DND-41 (cell line): ENCODE data around the gene PCTP.

ENCODE experiments used
- ATAC-seq: fragments of 200-7000 bp; cut with Tn5 transposase; 3 replicates; pipeline ENCODE4 v1.9.1; 2021; ENCODE audit warnings: low read depth; ENCODE audit not compliant: insufficient read depth
- DNase-seq: peaks from one replicate; pipeline ENCODE4 v3.0.0-alpha.2; 2020
- H2AFZ ChIP-seq: 2 replicates; pipeline ENCODE4 v1.6.0; 2012; ENCODE audit warnings: low read depth, low read length
- H3K27ac ChIP-seq: 2 replicates; pipeline ENCODE4 v1.5.1; 2012; ENCODE audit warnings: low read length, inconsistent platforms
- H3K27me3 ChIP-seq: fragments of 200-600 bp; sonication (generic); 2 replicates; pipeline ENCODE4 v1.6.0; 2012; ENCODE audit warnings: low read length, mild to moderate bottlenecking, inconsistent platforms; ENCODE audit not compliant: insufficient read depth, poor library complexity
- H3K36me3 ChIP-seq: 2 replicates; pipeline ENCODE4 v1.5.1; 2012; ENCODE audit warnings: low read length, inconsistent platforms; ENCODE audit not compliant: insufficient read depth
- H3K4me1 ChIP-seq: 2 replicates; pipeline ENCODE4 v1.5.1; 2012; ENCODE audit warnings: mild to moderate bottlenecking, low read length; ENCODE audit not compliant: insufficient read depth
- H3K4me2 ChIP-seq: 2 replicates; pipeline ENCODE4 v1.6.0; 2012; ENCODE audit warnings: mild to moderate bottlenecking, moderate library complexity, low read length, inconsistent platforms; ENCODE audit not compliant: insufficient read depth
- H3K4me3 ChIP-seq, 2 experiments: fragments of 200-600 bp in 1 of 2; shearing (Covaris generic) in 1 of 2; 2 replicates each; pipeline ENCODE4 v1.5.1; 2012 to 2016; ENCODE audit warnings: inconsistent platforms in 2 of 2, low read length in 2 of 2, mild to moderate bottlenecking in 2 of 2, low read depth in 1 of 2, moderate library complexity in 1 of 2
- H3K79me2 ChIP-seq: 2 replicates; pipeline ENCODE4 v1.6.0; 2012; ENCODE audit warnings: low read length, inconsistent platforms; ENCODE audit not compliant: insufficient read depth
- H3K9ac ChIP-seq: 2 replicates; pipeline ENCODE4 v1.6.0; 2012; ENCODE audit warnings: low read depth, mild to moderate bottlenecking, inconsistent platforms, low read length, moderate library complexity
- H3K9me3 ChIP-seq: 2 replicates; pipeline ENCODE4 v1.5.1; 2012; ENCODE audit warnings: low read length, moderate library complexity, mild to moderate bottlenecking, inconsistent platforms; ENCODE audit not compliant: insufficient read depth, severe bottlenecking
- H4K20me1 ChIP-seq: 2 replicates; pipeline ENCODE4 v1.6.0; 2012; ENCODE audit warnings: low read length; ENCODE audit not compliant: insufficient read depth
- EZH2 ChIP-seq: IDR thresholded peaks from 3 replicates; pipeline ENCODE4 v1.6.1; 2012; ENCODE audit warnings: borderline replicate concordance, low read depth, mild to moderate bottlenecking, moderate library complexity, low read length, inconsistent platforms; ENCODE audit not compliant: severe bottlenecking
- TF ChIP-seq, protein P1 (sequence below): IDR thresholded peaks from 2 replicates; pipeline ENCODE4 v1.5.1; 2012; ENCODE audit warnings: borderline replicate concordance, low read length, moderate library complexity, mild to moderate bottlenecking; ENCODE audit not compliant: poor library complexity, severe bottlenecking; ENCODE audit errors: extremely low read depth

The PCTP gene

GRCh38 chr17:55726440-55726839, 24.4 kb upstream of the PCTP start:
- Histone ChIP-seq H4K20me1 (no peaks in the 10 kb centered on the region), H3K36me3 (no peaks in the 10 kb centered on the region), H2AFZ (no peak overlapping the region), H3K4me2 (no peak overlapping the region), H3K9ac (no peak overlapping the region), H3K27ac (no peak overlapping the region), H3K4me1 (no peaks in the 10 kb centered on the region), H3K4me3 (no peak overlapping the region), H3K79me2 (no peaks in the 10 kb centered on the region), H3K27me3 (no peaks in the 10 kb centered on the region), H3K9me3 (no peaks in the 10 kb centered on the region)
- TF ChIP-seq EZH2: no peak
- TF ChIP-seq, protein P1, sequence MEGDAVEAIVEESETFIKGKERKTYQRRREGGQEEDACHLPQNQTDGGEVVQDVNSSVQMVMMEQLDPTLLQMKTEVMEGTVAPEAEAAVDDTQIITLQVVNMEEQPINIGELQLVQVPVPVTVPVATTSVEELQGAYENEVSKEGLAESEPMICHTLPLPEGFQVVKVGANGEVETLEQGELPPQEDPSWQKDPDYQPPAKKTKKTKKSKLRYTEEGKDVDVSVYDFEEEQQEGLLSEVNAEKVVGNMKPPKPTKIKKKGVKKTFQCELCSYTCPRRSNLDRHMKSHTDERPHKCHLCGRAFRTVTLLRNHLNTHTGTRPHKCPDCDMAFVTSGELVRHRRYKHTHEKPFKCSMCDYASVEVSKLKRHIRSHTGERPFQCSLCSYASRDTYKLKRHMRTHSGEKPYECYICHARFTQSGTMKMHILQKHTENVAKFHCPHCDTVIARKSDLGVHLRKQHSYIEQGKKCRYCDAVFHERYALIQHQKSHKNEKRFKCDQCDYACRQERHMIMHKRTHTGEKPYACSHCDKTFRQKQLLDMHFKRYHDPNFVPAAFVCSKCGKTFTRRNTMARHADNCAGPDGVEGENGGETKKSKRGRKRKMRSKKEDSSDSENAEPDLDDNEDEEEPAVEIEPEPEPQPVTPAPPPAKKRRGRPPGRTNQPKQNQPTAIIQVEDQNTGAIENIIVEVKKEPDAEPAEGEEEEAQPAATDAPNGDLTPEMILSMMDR: no peak
- ATAC-seq (no peak), DNase-seq (no peak)

DNA sequence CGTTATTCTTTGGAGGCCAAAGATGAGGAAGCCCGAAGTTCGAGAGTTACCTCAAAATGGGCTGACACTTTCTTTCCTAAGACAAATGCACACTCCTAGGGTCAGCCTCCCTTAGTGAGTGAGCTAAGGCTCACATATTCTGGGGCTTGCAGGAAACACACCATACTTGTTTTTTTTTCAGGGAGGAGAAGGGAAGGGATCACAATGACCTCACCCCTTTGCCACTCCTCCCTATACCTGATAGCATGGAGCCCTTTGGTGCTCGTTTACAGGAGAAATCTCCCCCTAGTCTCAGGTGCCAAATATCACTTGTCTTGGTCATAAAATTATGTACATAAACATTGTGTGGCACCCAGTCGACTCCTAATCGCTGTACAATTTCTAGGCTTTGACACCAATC, 23.6 kb upstream of the PCTP start:
- Histone ChIP-seq H3K9ac (no peak overlapping the region), H3K27ac (no peak overlapping the region), H3K27me3 (no peaks in the 10 kb centered on the region), H3K4me1 (no peaks in the 10 kb centered on the region), H3K36me3 (no peaks in the 10 kb centered on the region), H4K20me1 (no peaks in the 10 kb centered on the region), H3K4me2 (no peak overlapping the region), H3K79me2 (no peaks in the 10 kb centered on the region), H2AFZ (no peak overlapping the region), H3K4me3 (no peak overlapping the region), H3K9me3 (no peaks in the 10 kb centered on the region)
- DNase-seq (no peak), ATAC-seq (no peak)
- TF ChIP-seq, protein P1: no peak
- no peak for TF ChIP-seq EZH2

DNA sequence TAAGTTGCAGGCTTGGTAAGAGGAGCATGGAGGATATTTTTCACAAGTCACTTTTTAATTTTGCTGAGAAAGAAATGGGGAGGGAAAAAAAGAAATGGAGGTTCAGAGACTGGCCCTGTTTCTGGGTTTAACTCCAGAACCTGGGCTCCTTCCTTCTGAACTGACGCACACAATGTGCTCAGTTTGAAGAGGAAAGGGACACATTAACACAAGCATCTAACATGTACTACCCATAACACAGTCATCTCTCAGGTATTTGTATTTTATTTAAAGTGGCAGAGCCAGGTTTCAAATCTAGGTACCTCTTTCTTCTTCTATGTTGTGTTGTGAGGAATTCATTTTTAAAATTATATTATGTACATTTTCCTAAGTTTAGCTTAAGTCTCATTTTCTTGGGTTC, 22.9 kb upstream of the PCTP start:
- Histone ChIP-seq H3K27me3 (no peaks in the 10 kb centered on the region), H3K79me2 (no peaks in the 10 kb centered on the region), H3K4me2 (no peak overlapping the region), H3K4me1 (no peaks in the 10 kb centered on the region), H3K9ac (no peak overlapping the region), H3K4me3 (no peak overlapping the region), H3K9me3 (no peaks in the 10 kb centered on the region), H3K27ac (no peak overlapping the region), H3K36me3 (no peaks in the 10 kb centered on the region), H4K20me1 (no peaks in the 10 kb centered on the region), H2AFZ (no peak overlapping the region)
- ATAC-seq (no peak), DNase-seq (no peak)
- TF ChIP-seq, protein P1: no peak
- no peak for TF ChIP-seq EZH2

GRCh38 chr17:55728361-55728760, 22.5 kb upstream of the PCTP start:
- H2AFZ ChIP-seq: no peak overlapping the region
- no peaks in the 10 kb centered on the region for H3K4me1 ChIP-seq
- ATAC-seq (no peak), DNase-seq (no peak)
- no peak overlapping the region for H3K4me2 ChIP-seq
- H3K27me3 ChIP-seq: no peaks in the 10 kb centered on the region
- no peaks in the 10 kb centered on the region for H3K9me3 ChIP-seq
- TF ChIP-seq, protein P1: no peak
- TF ChIP-seq EZH2: no peak
- no peaks in the 10 kb centered on the region for H4K20me1 ChIP-seq
- H3K79me2 ChIP-seq: no peaks in the 10 kb centered on the region
- H3K36me3 ChIP-seq: no peaks in the 10 kb centered on the region
- no peak overlapping the region for H3K4me3 ChIP-seq
- H3K27ac ChIP-seq: no peak overlapping the region
- no peak overlapping the region for H3K9ac ChIP-seq
